IPS-NIHi7 (cell line): Measurements from ENCODE around the gene TOM1L1.
A peak's percentile ranks its signal among the peaks of the same experiment; 100 is the strongest.

Source experiments
- DNase-seq: peaks from one replicate; pipeline ENCODE4 v3.0.0; 2012; ENCODE audit warnings: mixed read lengths; ENCODE audit errors: extremely low spot score

TOM1L1 gene

GRCh38 chr17:54892360-54892759, 8.3 kb upstream of the TOM1L1 start:
- DNase-seq, result no peak

- DNase-seq, result no peak
These were observed 2.1 kb upstream of the TOM1L1 start for GRCh38 chr17:54898576-54898975.

GRCh38 chr17:54899201-54899600, 1.5 kb upstream of the TOM1L1 start:
- no peak for DNase-seq

GRCh38 chr17:54899721-54900456, 763 bp upstream of the TOM1L1 start:
- peak; percentile 56 for DNase-seq

- no peak for DNase-seq
These were observed 674 bp downstream of the TOM1L1 start for GRCh38 chr17:54901230-54901822.

GRCh38 chr17:54902017-54902416, 1.4 kb downstream of the TOM1L1 start:
- DNase-seq, result no peak

GRCh38 chr17:54902611-54903010, 2.0 kb downstream of the TOM1L1 start:
- no peak for DNase-seq

GRCh38 chr17:54903375-54903774, 2.7 kb downstream of the TOM1L1 start:
- no peak for DNase-seq

GRCh38 chr17:54906683-54907082, 6.0 kb downstream of the TOM1L1 start:
- no peak for DNase-seq

GRCh38 chr17:54907376-54907775, 6.7 kb downstream of the TOM1L1 start:
- DNase-seq, result no peak

GRCh38 chr17:54909766-54910165, 9.1 kb downstream of the TOM1L1 start:
- no peak for DNase-seq

- DNase-seq, result no peak
These were observed 16.1 kb downstream of the TOM1L1 start for GRCh38 chr17:54916721-54917120.

GRCh38 chr17:54919425-54919824, 18.8 kb downstream of the TOM1L1 start:
- no peak for DNase-seq

GRCh38 chr17:54920819-54921218, 20.2 kb downstream of the TOM1L1 start:
- DNase-seq, result no peak

GRCh38 chr17:54924405-54924804, 23.8 kb downstream of the TOM1L1 start:
- DNase-seq, result no peak

GRCh38 chr17:54927525-54927924, 26.9 kb downstream of the TOM1L1 start:
- DNase-seq, result no peak

- DNase-seq, result no peak
These were observed 32.1 kb downstream of the TOM1L1 start for GRCh38 chr17:54932711-54933110.

- no peak for DNase-seq
These were observed 33.3 kb downstream of the TOM1L1 start for GRCh38 chr17:54933921-54934320.

GRCh38 chr17:54935471-54935870, 34.8 kb downstream of the TOM1L1 start:
- DNase-seq, result no peak

GRCh38 chr17:54937018-54937417, 36.4 kb downstream of the TOM1L1 start:
- no peak for DNase-seq

GRCh38 chr17:54937426-54937825, 36.8 kb downstream of the TOM1L1 start:
- no peak for DNase-seq

GRCh38 chr17:54941285-54941684, 40.6 kb downstream of the TOM1L1 start:
- DNase-seq, result no peak

- no peak for DNase-seq
These were observed 44.1 kb downstream of the TOM1L1 start for GRCh38 chr17:54944796-54945195.

- no peak for DNase-seq
These were observed 44.6 kb downstream of the TOM1L1 start for GRCh38 chr17:54945231-54945630.
